K562 (cell line): ENCODE results near the gene RAPGEF5. TPM values are rescaled to one million over a fixed set of nuclear protein-coding genes. Genes with fewer than 3 reads are reported as not detected.

ENCODE experiments used
- ATAC-seq: fragments of 200-7000 bp; cut with Tn5 transposase; 3 replicates; pipeline ENCODE4 v1.9.1; 2020; ENCODE audit warnings: moderate library complexity
- BruUV-seq: library from RNA; stranded (reverse); fragments of 400-500 nt; replicated peaks from 2 replicates; lab custom pipeline; 2021; lab: Mats Ljungman, UMichigan
- CTCF ChIA-PET: fragments of 300-600 bp; formaldehyde crosslinking; extraction: SDS; loops from one replicate; lab custom pipeline; 2021; ENCODE audit warnings: low intra/inter-chr PET ratio; lab: Yijun Ruan, JAX
- POLR2A ChIA-PET: fragments of 300-600, 350-650 bp; sonication (Branson Sonifier 250); formaldehyde crosslinking; extraction: SDS; loops from one replicate; lab custom pipeline; 2021; ENCODE audit warnings: antibody characterized with exemption, inconsistent platforms; lab: Yijun Ruan, JAX
- DNase-seq, 4 experiments: peaks; one replicate each; pipeline versions ENCODE4 v3.0.0 to v3.0.0-alpha.2; 2011 to 2018; ENCODE audit warnings: low spot score in 3 of 4, mixed read lengths in 3 of 4; ENCODE audit errors: extremely low read depth in 1 of 4
- FAIRE-seq: peaks from 2 replicates; lab custom pipeline; 2011; peaks lifted over from hg19 to GRCh38; lab: Jason Lieb, UNC
- H2AFZ ChIP-seq: 2 replicates; pipeline ENCODE4 v1.6.0; 2011; ENCODE audit warnings: low read depth, low read length, control low read depth, inconsistent platforms
- H3K27ac ChIP-seq: fragments of 200-600 bp; 3 replicates; pipeline ENCODE4 v1.8.0; 2011; ENCODE audit warnings: low read depth, mild to moderate bottlenecking, control low read depth, inconsistent platforms, low read length, moderate library complexity, mixed read lengths; ENCODE audit errors: extremely low read depth
- H3K27me3 ChIP-seq, 2 experiments: fragments of 300-600 bp in 1 of 2; 2 replicates in 1 of 2; 3 replicates in 1 of 2; pipeline versions ENCODE4 v1.6.0 to v1.8.0; 2011; ENCODE audit warnings: inconsistent platforms in 2 of 2, low read length in 2 of 2, mild to moderate bottlenecking in 1 of 2, mixed read lengths in 1 of 2, moderate library complexity in 1 of 2; ENCODE audit not compliant: control insufficient read depth in 2 of 2, insufficient read depth in 2 of 2
- H3K36me3 ChIP-seq: fragments of 300-600 bp; 3 replicates; pipeline ENCODE4 v1.8.0; 2011; ENCODE audit warnings: mild to moderate bottlenecking, low read length, inconsistent platforms; ENCODE audit not compliant: control insufficient read depth, insufficient read depth
- H3K4me1 ChIP-seq, 2 experiments: fragments of 200-600 bp in 1 of 2; replicated peaks in 1 of 2; 2 replicates in 1 of 2; 3 replicates in 1 of 2; pipeline versions ENCODE4 v1.5.1 to v1.8.0; 2011; ENCODE audit warnings: inconsistent platforms in 2 of 2, low read length in 2 of 2, mild to moderate bottlenecking in 1 of 2, mixed read lengths in 1 of 2, moderate library complexity in 1 of 2; ENCODE audit not compliant: control insufficient read depth in 2 of 2, insufficient read depth in 2 of 2
- H3K4me2 ChIP-seq: 2 replicates; pipeline ENCODE4 v1.6.1; 2011; ENCODE audit warnings: low read length, control low read depth, inconsistent platforms, mixed read lengths; ENCODE audit not compliant: insufficient read depth
- H3K4me3 ChIP-seq: fragments of 200-600 bp; sonication (generic), shearing (Covaris generic); 2 replicates; pipeline ENCODE4 v1.5.1; 2016; ENCODE audit warnings: control low read depth, inconsistent platforms
- H3K79me2 ChIP-seq: fragments of 200-600 bp; 3 replicates; pipeline ENCODE4 v1.8.0; 2011; ENCODE audit warnings: low read length, inconsistent platforms; ENCODE audit not compliant: control insufficient read depth, insufficient read depth
- H3K9ac ChIP-seq, 2 experiments: 2 replicates each; pipeline versions ENCODE4 v1.6.0 to v1.6.1; 2011; ENCODE audit warnings: low read depth in 2 of 2, low read length in 2 of 2, control low read depth in 1 of 2, inconsistent platforms in 1 of 2, mild to moderate bottlenecking in 1 of 2, mixed read lengths in 1 of 2; ENCODE audit not compliant: insufficient read depth in 1 of 2
- H3K9me1 ChIP-seq: one replicate; pipeline ENCODE4 v1.6.0; 2011; ENCODE audit warnings: inconsistent platforms, mild to moderate bottlenecking, low read length, moderate library complexity; ENCODE audit not compliant: control insufficient read depth, insufficient read depth
- H3K9me3 ChIP-seq: replicated peaks from 2 replicates; pipeline ENCODE4 v1.5.1; 2011; ENCODE audit warnings: low read depth, low read length, inconsistent platforms; ENCODE audit not compliant: control insufficient read depth, insufficient read depth
- H4K20me1 ChIP-seq: replicated peaks from 2 replicates; pipeline ENCODE4 v1.6.1; 2011; ENCODE audit warnings: low read length, inconsistent platforms, mixed read lengths; ENCODE audit not compliant: control insufficient read depth, insufficient read depth
- ATF4 ChIP-seq: fragments of 450-650 bp; formaldehyde crosslinking; IDR thresholded peaks from 2 replicates; pipeline ENCODE4 v1.4.0; 2022; ENCODE audit warnings: mild to moderate bottlenecking, moderate library complexity
- BCLAF1 ChIP-seq, 2 experiments: fragments of 450-650 bp in 1 of 2; IDR thresholded peaks; 2 replicates each; pipeline ENCODE4 v1.6.1; 2011 to 2017; ENCODE audit warnings: low read depth in 2 of 2, antibody characterized with exemption in 1 of 2, borderline replicate concordance in 1 of 2, low read length in 1 of 2, mild to moderate bottlenecking in 1 of 2, mixed read lengths in 1 of 2; ENCODE audit not compliant: control insufficient read depth in 1 of 2
- CBX8 ChIP-seq: fragments of 200-600 bp; sonication (generic); IDR thresholded peaks from 2 replicates; pipeline ENCODE4 v1.6.1; 2012; ENCODE audit warnings: borderline replicate concordance, mixed run types, low read depth, mild to moderate bottlenecking, moderate library complexity, mixed read lengths, low read length, control low read depth, inconsistent platforms; ENCODE audit not compliant: poor library complexity, severe bottlenecking; ENCODE audit errors: extremely low read depth
- DLX4 ChIP-seq: fragments of 250-450 bp; sonication (Bioruptor Pico); IDR thresholded peaks from 2 replicates; pipeline ENCODE4 v1.6.1; 2021; ENCODE audit warnings: mild to moderate bottlenecking
- KAT7 ChIP-seq: sonication (generic); formaldehyde crosslinking; IDR thresholded peaks from 2 replicates; pipeline ENCODE4 v1.8.0; 2022; ENCODE audit warnings: missing genetic modification reagents, mild to moderate bottlenecking, borderline replicate concordance
- NCOA2 ChIP-seq, 2 experiments: fragments of 450-650 bp; IDR thresholded peaks; 2 replicates each; pipeline ENCODE4 v1.6.1; 2018; ENCODE audit warnings: mild to moderate bottlenecking in 2 of 2, moderate library complexity in 1 of 2; ENCODE audit not compliant: partially characterized antibody in 2 of 2
- NCOR1 ChIP-seq: fragments of 450-650 bp; IDR thresholded peaks from 2 replicates; pipeline ENCODE4 v1.6.1; 2016; ENCODE audit warnings: mild to moderate bottlenecking, moderate library complexity
- PHB2 ChIP-seq: fragments of 450-650 bp; IDR thresholded peaks from 2 replicates; pipeline ENCODE4 v1.6.1; 2017; ENCODE audit warnings: low read depth
- PHF20 ChIP-seq: fragments of 450-650 bp; IDR thresholded peaks from 2 replicates; pipeline ENCODE4 v1.6.1; 2018; ENCODE audit not compliant: partially characterized antibody
- TBP ChIP-seq: optimal IDR thresholded peaks from 2 replicates; pipeline ENCODE3; 2011; ENCODE audit warnings: low read depth, low read length, improper control_type of control experiment
- TFE3 ChIP-seq: fragments of 450-650 bp; formaldehyde crosslinking; IDR thresholded peaks from 2 replicates; pipeline ENCODE4 v1.4.0; 2020; ENCODE audit warnings: mild to moderate bottlenecking, mixed read lengths
- ZBTB12 ChIP-seq: fragments of 250-450 bp; sonication (Bioruptor Pico); IDR thresholded peaks from 2 replicates; pipeline ENCODE4 v1.4.0; 2020
- ZFP36 ChIP-seq: fragments of 150-350 bp; IDR thresholded peaks from 2 replicates; pipeline ENCODE4 v1.6.1; 2018; ENCODE audit warnings: low read length, low read depth; ENCODE audit not compliant: partially characterized antibody
- ZNF174 ChIP-seq: fragments of 250-450 bp; sonication (Bioruptor Pico); IDR thresholded peaks from 2 replicates; pipeline ENCODE4 v1.4.0; 2020; ENCODE audit warnings: mild to moderate bottlenecking
- WGBS: fragments of 100-300 bp; shearing (Covaris generic); methylation state at CpG from one replicate; pipeline ENCODE4 v1.1.6; 2016; ENCODE audit warnings: low coverage, mixed read lengths; ENCODE audit not compliant: insufficient coverage; ENCODE audit errors: missing lambda C conversion rate; 5-methylcytosine and 5-hydroxymethylcytosine counted together
- in situ Hi-C: fragments of 300-500 bp; cut with MboI; formaldehyde crosslinking; loops from 4 replicates; pipeline ENCODE4 v1.15.0; 2018; ENCODE audit warnings: inconsistent platforms, mixed read lengths
- intact Hi-C: fragments of 100-400 bp; cut with micrococcal nuclease; formaldehyde crosslinking; loops from 2 replicates; pipeline ENCODE4 v1.14.2; 2022
- polyA plus RNA-seq, 8 experiments: library from polyadenylated mRNA; depleted of rRNA in 4 of 8; stranded (reverse) in 5 of 8; unstranded in 3 of 8; fragments of >200 nt; fragmentation: Nextera tagmentation in 2 of 8; fragmentation: Illumina TruSeq in 1 of 8; extraction: Ambion mirVana in 2 of 8; extraction: Trizol in 1 of 8; gene quantifications; 2 replicates each; pipeline versions ENCODE4 v1.2.1 to v1.2.3, GENCODE V29; 2011 to 2014; ENCODE audit warnings: inconsistent platforms in 1 of 8, missing spikeins in 1 of 8
- total RNA-seq, 7 experiments: library from RNA; depleted of rRNA in 6 of 7; stranded (reverse); fragments of >200 nt in 6 of 7; fragmentation: Illumina TruSeq in 2 of 7; extraction: Trizol in 2 of 7; gene quantifications; 2 replicates each; pipeline versions ENCODE4 v1.2.1 to v1.2.3, GENCODE V29; 2011 to 2021; ENCODE audit warnings: low replicate concordance in 1 of 7

RAPGEF5 gene
- total and polyA plus RNA-seq, 9 of the 15 experiments (the other 6 are each of a cell fraction or from before 2014, with no cell fraction given) = 0.39 to 2.0 (median 1.1) TPM

- peak overlapping the region; percentile 53 for H3K27ac ChIP-seq
- CTCF ChIA-PET = no interaction called here
- H4K20me1 ChIP-seq = no peaks in the 10 kb centered on the region
- TF ChIP-seq NCOR1 (no peak), CBX8 (no peak), KAT7 (no peak), ATF4 (no peak), TBP (no peak), ZBTB12 (CRISPR knock-in tag) (no peak), ZNF174 (CRISPR knock-in tag) (no peak), ZFP36 (no peak), PHB2 (no peak), TFE3 (CRISPR knock-in tag) (no peak), BCLAF1 (IDR thresholded peaks at IDR 0.05; ENCODE audit: borderline replicate concordance in 1 of 2, control insufficient read depth in 1 of 2, low read depth in 2 of 2, low read length in 1 of 2) (no peak), PHF20 (no peak), NCOA2 (IDR thresholded peaks at IDR 0.05; ENCODE audit: partially characterized antibody in 2 of 2) (no peak), DLX4 (CRISPR knock-in tag) (no peak)
Measured at GRCh38 chr7:22372863-22373262, 15.9 kb upstream of the RAPGEF5 start.

More at GRCh38 chr7:22372863-22373262, 15.9 kb upstream of the RAPGEF5 start:
- 25% methylated on average over 6 of the region's 6 CpGs for WGBS
- Histone ChIP-seq H2AFZ (peak overlapping the region; percentile 78), H3K9me1 (no peaks in the 10 kb centered on the region), H3K4me3 (no peak overlapping the region), H3K79me2 (no peaks in the 10 kb centered on the region), H3K27me3 (no peaks in the 10 kb centered on the region), H3K9ac (peak overlapping the region in 1 of 2 experiments; percentile 31; a peak in 1 of 4 replicates), H3K4me2 (peak overlapping the region; percentile 48), H3K4me1 (peaks cover 0 to 23% of the 10 kb centered on the region in 2 experiments; a peak in 4 of 5 replicates), H3K9me3 (no peaks in the 10 kb centered on the region), H3K36me3 (no peaks in the 10 kb centered on the region)
- in situ Hi-C loops = no loop called here
- ATAC-seq = peak; percentile 53
- BruUV-seq = no TSS peak
- POLR2A ChIA-PET = interaction anchor here (0.9 to 3.6 kb wide), 3 partner anchors 11 to 22 kb away, joined by 3 to 16 read pairs (median 4); no protein-coding TSS in a partner anchor
- intact Hi-C loops = no loop called here
- no peak for FAIRE-seq
- peak in 1 of 4 experiments; percentile 14 for DNase-seq
